WI38 (cell line): ENCODE data around the gene RIN3.

Experiments used
- H3K4me3 ChIP-seq: 2 replicates; pipeline ENCODE4 v1.5.1; 2011; ENCODE audit warnings: low read depth, mild to moderate bottlenecking, control low read depth, low read length
- TF ChIP-seq, protein P1 (sequence below): IDR thresholded peaks from 2 replicates; pipeline ENCODE4 v1.5.1; 2012; ENCODE audit warnings: low read depth, mild to moderate bottlenecking, control low read depth, low read length

The RIN3 gene

DNA sequence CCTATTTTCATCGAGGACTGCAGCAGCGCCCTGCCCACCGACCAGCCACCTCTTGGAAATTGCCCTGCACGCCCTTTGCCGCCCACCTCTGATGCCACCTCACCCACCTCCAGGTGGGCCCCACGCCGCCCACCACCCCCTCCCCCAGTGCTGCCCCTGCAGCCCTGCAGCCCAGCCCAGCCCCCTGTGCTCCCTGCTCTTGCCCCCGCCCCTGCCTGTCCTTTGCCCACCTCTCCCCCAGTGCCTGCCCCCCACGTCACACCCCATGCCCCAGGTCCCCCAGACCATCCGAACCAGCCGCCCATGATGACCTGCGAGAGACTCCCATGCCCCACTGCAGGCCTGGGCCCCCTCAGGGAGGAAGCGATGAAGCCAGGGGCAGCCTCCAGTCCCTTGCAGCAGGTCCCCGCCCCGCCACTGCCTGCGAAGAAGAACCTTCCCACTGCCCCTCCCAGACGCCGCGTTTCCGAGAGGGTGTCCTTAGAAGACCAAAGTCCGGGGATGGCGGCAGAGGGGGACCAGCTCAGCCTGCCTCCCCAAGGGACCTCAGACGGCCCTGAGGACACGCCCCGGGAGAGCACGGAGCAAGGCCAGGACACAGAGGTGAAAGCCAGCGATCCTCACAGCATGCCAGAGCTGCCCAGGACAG is 138.3 kb downstream of the RIN3 start:
- H3K4me3 ChIP-seq = no peak overlapping the region

GRCh38 chr14:92652413-92653151 is 139.0 kb downstream of the RIN3 start:
- no peak overlapping the region for H3K4me3 ChIP-seq
- TF ChIP-seq, protein P1, sequence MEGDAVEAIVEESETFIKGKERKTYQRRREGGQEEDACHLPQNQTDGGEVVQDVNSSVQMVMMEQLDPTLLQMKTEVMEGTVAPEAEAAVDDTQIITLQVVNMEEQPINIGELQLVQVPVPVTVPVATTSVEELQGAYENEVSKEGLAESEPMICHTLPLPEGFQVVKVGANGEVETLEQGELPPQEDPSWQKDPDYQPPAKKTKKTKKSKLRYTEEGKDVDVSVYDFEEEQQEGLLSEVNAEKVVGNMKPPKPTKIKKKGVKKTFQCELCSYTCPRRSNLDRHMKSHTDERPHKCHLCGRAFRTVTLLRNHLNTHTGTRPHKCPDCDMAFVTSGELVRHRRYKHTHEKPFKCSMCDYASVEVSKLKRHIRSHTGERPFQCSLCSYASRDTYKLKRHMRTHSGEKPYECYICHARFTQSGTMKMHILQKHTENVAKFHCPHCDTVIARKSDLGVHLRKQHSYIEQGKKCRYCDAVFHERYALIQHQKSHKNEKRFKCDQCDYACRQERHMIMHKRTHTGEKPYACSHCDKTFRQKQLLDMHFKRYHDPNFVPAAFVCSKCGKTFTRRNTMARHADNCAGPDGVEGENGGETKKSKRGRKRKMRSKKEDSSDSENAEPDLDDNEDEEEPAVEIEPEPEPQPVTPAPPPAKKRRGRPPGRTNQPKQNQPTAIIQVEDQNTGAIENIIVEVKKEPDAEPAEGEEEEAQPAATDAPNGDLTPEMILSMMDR = no peak

More for the DNA sequence above, 138.3 kb downstream of the RIN3 start:
- TF ChIP-seq, protein P1 = no peak

DNA sequence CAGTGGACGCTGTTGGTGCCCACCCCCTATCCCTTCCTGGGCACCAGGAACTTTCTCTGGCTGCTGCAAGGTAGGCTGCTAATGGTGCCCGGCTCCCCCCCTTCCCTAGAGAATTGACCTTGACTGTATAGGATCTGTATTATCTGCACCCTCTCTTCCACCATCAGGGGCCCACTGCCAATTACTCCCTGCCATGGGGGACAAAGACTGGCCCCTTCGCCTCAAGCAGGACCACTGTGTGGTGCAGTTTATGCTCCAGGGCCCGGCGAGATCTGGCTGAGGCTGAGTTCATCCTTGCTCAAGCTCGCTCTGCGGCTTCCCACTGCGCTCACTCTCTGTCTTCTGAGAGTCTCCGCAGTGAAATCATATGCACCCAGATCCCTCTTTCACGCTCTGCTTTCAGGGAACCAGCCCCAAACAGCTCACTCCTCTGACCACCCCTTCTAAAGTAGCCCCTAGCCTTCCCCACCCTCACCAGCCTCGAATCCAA is 139.6 kb downstream of the RIN3 start:
- TF ChIP-seq, protein P1 = no peak

DNA sequence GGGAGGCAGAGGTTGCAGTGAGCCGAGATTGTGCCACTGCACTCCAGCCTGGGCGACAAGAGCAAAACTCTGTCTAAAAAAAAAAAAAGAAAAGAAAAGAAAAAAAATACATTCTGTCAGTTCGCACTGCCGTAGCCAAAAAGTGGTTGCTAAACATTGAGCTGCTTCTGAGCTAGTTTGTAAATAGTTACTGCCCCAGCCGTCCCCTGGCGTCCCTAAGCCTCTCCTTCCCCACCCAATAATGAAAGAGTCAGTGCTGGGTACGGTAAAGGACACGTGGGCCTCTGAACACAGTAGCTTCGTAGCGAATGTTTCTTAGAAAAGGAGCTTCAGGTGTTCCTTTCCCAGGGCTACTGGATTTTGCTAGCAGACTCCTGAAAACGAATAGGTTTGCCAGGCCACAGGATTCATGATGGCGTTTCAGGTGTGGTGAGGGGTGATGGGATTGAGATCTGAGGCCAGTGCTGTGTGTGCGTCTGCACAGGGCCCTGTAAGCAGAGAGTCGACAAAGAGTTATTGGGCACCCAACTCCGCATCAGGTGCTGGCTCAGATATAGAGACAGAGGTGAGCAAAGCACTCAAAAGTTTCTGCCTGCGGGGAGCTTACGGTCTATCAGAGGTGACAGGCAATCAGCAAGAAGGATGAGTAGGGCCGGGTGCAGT is 140.8 kb downstream of the RIN3 start:
- no peak overlapping the region for H3K4me3 ChIP-seq
- TF ChIP-seq, protein P1 = no peak

More for the DNA sequence above, 139.6 kb downstream of the RIN3 start:
- no peak overlapping the region for H3K4me3 ChIP-seq

DNA sequence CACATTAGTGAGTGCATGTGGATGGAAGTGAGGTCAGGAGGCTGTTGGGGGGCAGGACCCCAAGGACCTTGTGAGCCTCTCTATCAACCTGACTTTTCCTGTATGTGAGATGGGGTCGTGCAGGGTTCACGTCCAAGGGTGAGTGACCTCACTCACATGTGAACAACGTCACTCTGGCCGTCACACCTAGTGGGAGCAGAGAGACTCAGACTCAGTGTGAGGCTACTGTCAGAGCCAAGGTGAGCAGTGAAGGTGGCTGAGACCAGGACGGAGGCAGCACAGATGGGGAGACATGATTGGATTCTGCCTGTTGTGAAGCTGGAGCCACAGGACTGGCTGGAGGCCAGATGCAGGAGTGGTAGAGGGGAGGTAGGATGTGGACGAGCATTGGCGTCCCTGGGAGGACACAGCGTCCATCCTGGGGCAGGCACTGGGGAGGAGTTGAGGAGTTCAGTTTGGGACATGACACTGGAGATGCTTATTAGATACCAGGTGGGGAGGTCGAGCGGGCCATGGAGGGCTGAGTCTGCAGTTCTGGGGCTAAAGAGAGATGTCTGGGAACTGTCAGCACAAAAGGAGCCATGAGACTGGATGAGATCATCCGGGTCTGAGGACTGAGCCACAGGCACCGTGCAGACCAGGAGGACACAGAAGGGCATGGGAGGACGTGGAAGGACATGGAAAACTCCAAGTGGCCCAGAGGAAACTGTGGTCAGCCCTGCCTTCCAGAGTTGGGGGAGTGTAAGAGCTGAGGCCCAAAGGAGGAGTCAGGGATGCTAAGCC is 142.0 kb downstream of the RIN3 start:
- TF ChIP-seq, protein P1 = no peak
- no peak overlapping the region for H3K4me3 ChIP-seq

DNA sequence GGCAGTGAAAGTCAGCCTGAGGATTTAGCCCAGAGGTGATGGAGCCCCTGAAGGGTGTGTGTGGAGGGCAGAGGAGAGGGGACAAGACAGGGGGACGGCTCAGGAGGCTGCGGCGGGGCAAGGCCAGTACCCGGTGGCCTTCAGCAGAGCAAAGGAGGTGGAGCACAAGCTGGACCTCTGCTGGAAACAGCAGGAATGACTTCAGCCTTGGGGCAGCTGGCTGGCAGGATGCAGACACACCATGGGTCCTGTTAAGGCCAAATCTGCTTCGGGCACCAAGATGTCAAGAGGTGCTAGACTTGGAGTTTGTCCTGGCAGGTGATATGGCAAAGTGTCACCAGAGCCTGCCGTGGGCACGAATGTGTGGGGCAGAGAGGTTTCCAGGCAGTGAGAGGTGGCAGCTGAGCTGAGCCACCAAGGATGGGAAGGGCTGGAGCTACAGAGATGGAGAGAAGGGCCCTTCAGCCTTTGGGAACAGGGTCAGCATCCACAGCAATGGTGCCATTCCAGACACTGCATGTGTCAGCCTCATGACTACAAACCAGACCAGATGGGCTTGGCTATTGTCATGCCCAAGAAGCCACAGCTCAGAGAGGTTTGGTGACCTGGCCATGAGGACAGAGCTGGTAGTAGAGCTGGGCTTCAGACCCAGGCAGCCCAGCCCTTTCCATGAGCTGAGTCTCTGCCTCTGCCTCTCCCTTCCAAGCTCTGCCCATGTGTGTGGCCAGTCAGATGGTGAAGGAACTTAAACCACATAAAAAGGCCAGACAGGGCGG is 142.9 kb downstream of the RIN3 start:
- TF ChIP-seq, protein P1 = no peak

More for the DNA sequence above, 142.9 kb downstream of the RIN3 start:
- H3K4me3 ChIP-seq = no peak overlapping the region
